ENCODE measurements around the gene ATP8B3. TPM values are rescaled to one million over a fixed set of nuclear protein-coding genes. Genes with fewer than 3 reads are reported as not detected.

The ATP8B3 gene
- total and polyA plus RNA-seq, 3 experiments from 2014 or later: 0.97 to 2.4 (median 1.6) TPM

DNA sequence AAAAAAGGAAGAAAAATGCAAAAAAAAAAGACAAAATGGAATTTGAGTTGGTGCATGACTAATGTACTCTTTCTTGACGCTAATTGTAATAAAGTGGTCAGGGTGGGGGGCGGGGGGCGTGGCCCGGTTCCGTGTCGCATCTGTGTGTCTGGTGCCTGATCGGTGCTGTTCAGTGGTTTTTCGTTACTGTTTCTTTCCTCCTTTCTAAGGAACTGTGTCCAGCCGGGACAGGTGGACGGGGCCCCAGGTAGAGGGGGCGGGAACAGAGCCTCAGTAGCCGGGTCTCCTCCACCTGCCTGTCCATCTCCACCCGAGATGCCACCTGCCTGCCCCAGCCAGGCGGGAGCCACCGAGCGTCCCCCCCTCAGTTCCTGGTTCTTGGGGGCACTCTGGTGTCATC lies 32.5 kb downstream of the ATP8B3 start:
- Mint-ChIP-seq H3K9me3 (peaks cover 0 to 21% (median 12%) of the 10 kb centered on the region in 5 donors), H3K27ac (no peak overlapping the region), H3K27me3 (peaks cover 56 to 68% of the 10 kb centered on the region in 2 donors), H3K4me1 (peaks cover 0 to 6% (median 3%) of the 10 kb centered on the region in 3 donors), H3K36me3 (no peaks in the 10 kb centered on the region), H3K4me3 (no peak overlapping the region)
- CTCF ChIA-PET: no interaction called here
- peaks cover 43% of the 10 kb centered on the region for H3K27me3 ChIP-seq (ENCODE audit: insufficient read depth, low read length, poor library complexity, severe bottlenecking)
- no peaks in the 10 kb centered on the region for H3K4me1 ChIP-seq (ENCODE audit: insufficient read depth, low read length)
- no peak overlapping the region for H3K27ac ChIP-seq (ENCODE audit: low read depth, low read length)
- no peaks in the 10 kb centered on the region for H3K36me3 ChIP-seq (ENCODE audit: insufficient read depth, low read length)
- POLR2A ChIA-PET: no interaction called here
- DNase-seq: no peak
- H3K4me3 ChIP-seq (ENCODE audit: low read length): no peak overlapping the region
- peaks cover 6% of the 10 kb centered on the region for H3K9me3 ChIP-seq (ENCODE audit: low read length)

DNA sequence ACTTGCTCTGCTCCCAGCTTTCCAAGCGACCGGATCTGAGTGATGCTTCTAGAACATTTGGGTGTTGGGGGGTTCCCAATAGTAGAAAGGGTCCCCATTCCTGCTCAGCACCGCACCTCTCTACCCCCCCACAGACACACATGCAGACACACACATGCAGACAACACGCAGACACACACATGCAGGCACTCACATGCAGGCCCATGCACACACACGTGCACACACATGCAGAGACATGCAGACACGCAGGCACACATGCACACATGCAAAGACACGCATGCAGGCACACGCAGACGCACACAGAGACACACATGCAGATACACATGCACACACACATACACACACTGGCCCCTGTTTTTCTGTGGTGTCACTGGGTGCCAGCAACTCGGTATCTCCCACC lies 34.9 kb downstream of the ATP8B3 start:
- Histone ChIP-seq H3K27me3 (ENCODE audit: insufficient read depth, low read length, poor library complexity, severe bottlenecking) (peaks cover 45% of the 10 kb centered on the region), H3K27ac (ENCODE audit: low read depth, low read length) (no peak overlapping the region), H3K9me3 (ENCODE audit: low read length) (peaks cover 6% of the 10 kb centered on the region), H3K4me1 (ENCODE audit: insufficient read depth, low read length) (no peaks in the 10 kb centered on the region), H3K4me3 (ENCODE audit: low read length) (no peak overlapping the region), H3K36me3 (ENCODE audit: insufficient read depth, low read length) (no peaks in the 10 kb centered on the region)
- Mint-ChIP-seq H3K4me3 (no peak overlapping the region), H3K4me1 (peaks cover 0 to 6% (median 3%) of the 10 kb centered on the region in 3 donors), H3K36me3 (no peaks in the 10 kb centered on the region), H3K27ac (peak overlapping the region in 1 of 8 donors; percentile 40), H3K27me3 (peaks cover 59 to 71% of the 10 kb centered on the region in 2 donors), H3K9me3 (peaks cover 0 to 18% (median 9%) of the 10 kb centered on the region in 5 donors)
- ChIA-PET CTCF (interaction anchor here (0.7 kb wide), 1 partner anchor 55 kb away, joined by 4 read pairs; no protein-coding TSS in a partner anchor), POLR2A (interaction anchor here (0.7 kb wide), 1 partner anchor 570 kb away, joined by 6 read pairs; no protein-coding TSS in a partner anchor)
- DNase-seq: no peak

DNA sequence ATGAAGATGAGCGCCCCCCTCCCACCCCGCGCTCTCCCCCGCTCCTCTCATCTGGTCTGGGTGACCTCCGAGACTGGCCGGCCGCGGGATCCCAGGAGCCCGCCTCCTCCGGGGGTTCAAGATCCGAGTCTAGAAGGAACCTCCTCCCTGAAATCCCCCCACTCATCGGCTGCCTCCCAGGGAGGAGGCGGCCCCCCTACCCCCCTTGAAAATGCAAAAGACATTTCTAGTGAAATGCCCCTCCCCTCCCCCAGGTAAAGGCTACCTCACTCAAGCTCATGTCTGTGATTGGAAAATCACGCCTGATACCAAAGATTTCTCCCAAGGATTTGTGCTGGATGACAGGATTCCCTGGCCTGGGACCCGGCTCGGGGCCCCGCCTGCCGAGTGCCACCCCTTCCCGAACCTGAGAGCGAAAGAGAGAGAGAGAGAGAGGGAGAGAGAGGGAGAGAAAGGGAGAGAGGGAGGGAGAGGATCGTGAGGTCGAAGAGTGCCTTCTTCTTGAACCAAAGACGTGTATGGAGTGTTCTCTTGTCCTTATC lies 35.4 kb downstream of the ATP8B3 start:
- peaks cover 40% of the 10 kb centered on the region for H3K27me3 ChIP-seq (ENCODE audit: insufficient read depth, low read length, poor library complexity, severe bottlenecking)

DNA sequence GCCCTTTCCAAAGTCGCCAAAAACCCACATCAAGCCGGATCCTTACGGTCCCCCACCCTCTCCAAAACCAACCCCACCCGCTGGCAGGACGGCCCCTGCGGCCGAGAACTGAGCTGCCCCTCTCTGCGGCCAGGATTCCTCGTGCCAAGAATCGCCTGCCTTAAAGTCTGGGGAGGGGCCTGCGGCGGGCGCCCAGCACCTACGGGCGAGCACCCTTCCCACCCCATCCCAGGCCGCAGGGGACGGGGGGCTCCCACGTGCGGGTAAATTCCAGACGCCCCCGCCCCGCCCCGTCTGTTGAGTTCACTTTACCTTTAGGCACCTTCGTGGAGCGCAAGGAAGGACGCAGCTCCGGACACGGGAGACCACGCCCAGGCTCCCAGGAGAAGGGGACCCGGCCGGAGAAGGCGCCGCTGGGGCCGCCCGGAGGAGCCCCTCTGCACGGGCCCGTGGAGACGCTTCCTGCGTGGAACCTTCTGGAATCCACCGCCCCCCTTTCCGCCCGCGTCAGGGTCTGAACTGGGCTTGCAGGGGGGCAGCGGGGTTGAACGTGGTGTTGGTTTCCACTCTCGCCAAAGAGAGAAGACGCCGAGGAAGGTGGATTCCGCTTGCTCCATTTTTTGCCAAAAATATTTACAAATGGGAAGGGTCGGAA lies 36.0 kb downstream of the ATP8B3 start:
- Histone ChIP-seq H3K27me3 (ENCODE audit: insufficient read depth, low read length, poor library complexity, severe bottlenecking) (peaks cover 42% of the 10 kb centered on the region), H3K27ac (ENCODE audit: low read depth, low read length) (no peak overlapping the region), H3K36me3 (ENCODE audit: insufficient read depth, low read length) (no peaks in the 10 kb centered on the region), H3K4me3 (ENCODE audit: low read length) (no peak overlapping the region), H3K9me3 (ENCODE audit: low read length) (peaks cover 3% of the 10 kb centered on the region), H3K4me1 (ENCODE audit: insufficient read depth, low read length) (no peaks in the 10 kb centered on the region)
- Mint-ChIP-seq H3K36me3 (no peaks in the 10 kb centered on the region), H3K4me1 (peaks cover 0 to 6% (median 3%) of the 10 kb centered on the region in 3 donors), H3K27ac (no peak overlapping the region), H3K9me3 (peaks cover 2 to 18% (median 8%) of the 10 kb centered on the region in 5 donors), H3K27me3 (peaks cover 55 to 71% of the 10 kb centered on the region in 2 donors), H3K4me3 (no peak overlapping the region)
- DNase-seq: no peak
- ChIA-PET POLR2A (no interaction called here), CTCF (no interaction called here)

More for the DNA sequence above, 35.4 kb downstream of the ATP8B3 start:
- H3K9me3 ChIP-seq (ENCODE audit: low read length): peaks cover 2% of the 10 kb centered on the region
- H3K27ac ChIP-seq (ENCODE audit: low read depth, low read length): no peak overlapping the region
- Mint-ChIP-seq H3K4me1 (peaks cover 0 to 6% (median 3%) of the 10 kb centered on the region in 3 donors), H3K27me3 (peaks cover 55 to 67% of the 10 kb centered on the region in 2 donors), H3K27ac (no peak overlapping the region), H3K4me3 (no peak overlapping the region), H3K36me3 (no peaks in the 10 kb centered on the region), H3K9me3 (peaks cover 0 to 13% (median 9%) of the 10 kb centered on the region in 5 donors)
- no peak for DNase-seq
- no peak overlapping the region for H3K4me3 ChIP-seq (ENCODE audit: low read length)
- H3K36me3 ChIP-seq (ENCODE audit: insufficient read depth, low read length): no peaks in the 10 kb centered on the region
- no peaks in the 10 kb centered on the region for H3K4me1 ChIP-seq (ENCODE audit: insufficient read depth, low read length)
- ChIA-PET CTCF (no interaction called here), POLR2A (interaction anchor here (0.7 kb wide), 1 partner anchor 570 kb away, joined by 6 read pairs; no protein-coding TSS in a partner anchor)

DNA sequence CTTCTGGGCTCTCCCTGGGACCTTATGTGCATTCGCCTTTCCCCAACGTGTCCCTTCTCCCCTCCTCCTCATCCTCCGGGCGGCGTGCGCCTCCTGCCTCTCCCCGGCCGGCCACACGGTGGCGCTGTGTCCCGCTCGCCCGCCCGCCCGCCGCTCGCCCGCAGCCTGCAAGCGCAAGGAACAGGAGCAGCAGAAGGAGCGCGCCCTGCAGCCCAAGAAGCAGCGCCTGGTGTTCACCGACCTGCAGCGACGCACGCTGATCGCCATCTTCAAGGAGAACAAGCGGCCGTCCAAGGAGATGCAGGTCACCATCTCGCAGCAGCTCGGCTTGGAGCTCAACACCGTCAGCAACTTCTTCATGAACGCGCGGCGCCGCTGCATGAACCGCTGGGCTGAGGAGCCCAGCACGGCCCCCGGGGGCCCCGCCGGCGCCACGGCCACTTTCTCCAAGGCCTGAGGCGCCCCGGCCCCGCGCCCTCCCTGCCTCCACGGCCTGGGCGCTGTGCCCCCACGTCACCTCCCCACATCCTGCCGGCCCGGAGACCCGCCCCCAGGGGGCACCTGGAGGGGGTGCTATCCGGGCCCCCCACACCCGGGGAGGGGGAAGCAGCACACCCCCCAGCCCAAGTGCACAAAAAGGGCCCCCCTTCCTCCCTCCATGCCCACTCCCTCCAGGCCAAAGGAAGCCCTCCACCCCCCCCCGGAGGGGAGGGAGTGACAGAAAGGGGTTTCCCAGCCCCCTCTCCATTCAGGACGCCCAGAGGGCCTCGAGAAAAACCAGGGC lies 36.9 kb downstream of the ATP8B3 start:
- no peak overlapping the region for H3K27ac Mint-ChIP-seq
- peaks cover 57 to 71% of the 10 kb centered on the region in 2 donors for H3K27me3 Mint-ChIP-seq
- DNase-seq: no peak
- H3K9me3 ChIP-seq (ENCODE audit: low read length): peaks cover 11% of the 10 kb centered on the region
- H3K36me3 Mint-ChIP-seq: peaks cover 0 to 2% (median 0%) of the 10 kb centered on the region in 3 donors
- H3K9me3 Mint-ChIP-seq: peaks cover 2 to 21% (median 10%) of the 10 kb centered on the region in 5 donors
- H3K4me3 Mint-ChIP-seq: no peak overlapping the region
- no peaks in the 10 kb centered on the region for H3K36me3 ChIP-seq (ENCODE audit: insufficient read depth, low read length)
- H3K4me1 ChIP-seq (ENCODE audit: insufficient read depth, low read length): no peaks in the 10 kb centered on the region
- H3K27me3 ChIP-seq (ENCODE audit: insufficient read depth, low read length, poor library complexity, severe bottlenecking): peaks cover 42% of the 10 kb centered on the region
- no peak overlapping the region for H3K4me3 ChIP-seq (ENCODE audit: low read length)
- H3K27ac ChIP-seq (ENCODE audit: low read depth, low read length): no peak overlapping the region
- H3K4me1 Mint-ChIP-seq: peaks cover 0 to 6% (median 3%) of the 10 kb centered on the region in 3 donors
- POLR2A ChIA-PET: no interaction called here
- CTCF ChIA-PET: interaction anchor here (0.7 kb wide), 1 partner anchor 51 kb away, joined by 3 read pairs; no protein-coding TSS in a partner anchor

DNA sequence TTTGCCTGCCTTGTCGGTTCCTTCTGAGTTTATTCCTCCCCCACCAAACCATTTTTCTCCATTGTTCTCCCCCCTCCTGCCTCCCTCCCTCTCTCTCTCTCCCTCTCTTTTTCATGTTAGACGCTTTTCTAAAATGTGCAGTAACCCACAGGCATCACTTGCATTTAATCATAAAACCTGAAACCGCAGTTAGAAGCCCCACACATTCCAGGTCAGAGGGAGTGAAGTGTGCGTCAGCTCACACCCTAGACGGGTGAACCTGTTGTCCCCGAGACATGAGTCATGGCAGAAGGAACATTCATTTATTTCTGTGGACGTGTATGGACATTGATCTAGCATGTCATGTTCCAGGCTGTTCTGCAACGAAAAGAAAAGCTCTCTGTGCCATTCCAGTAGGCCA lies 38.9 kb downstream of the ATP8B3 start:
- H3K36me3 ChIP-seq (ENCODE audit: insufficient read depth, low read length): no peaks in the 10 kb centered on the region
- Mint-ChIP-seq H3K27ac (peak overlapping the region in 1 of 8 donors; percentile 74), H3K4me3 (no peak overlapping the region), H3K36me3 (peaks cover 0 to 2% (median 0%) of the 10 kb centered on the region in 3 donors), H3K4me1 (peaks cover 0 to 6% (median 3%) of the 10 kb centered on the region in 3 donors), H3K9me3 (peaks cover 5 to 24% (median 13%) of the 10 kb centered on the region in 5 donors), H3K27me3 (peaks cover 54 to 65% of the 10 kb centered on the region in 2 donors)
- ChIA-PET CTCF (interaction anchor here (0.7 kb wide), 1 partner anchor 227 kb away, joined by 4 read pairs; no protein-coding TSS in a partner anchor), POLR2A (no interaction called here)
- H3K4me1 ChIP-seq (ENCODE audit: insufficient read depth, low read length): no peaks in the 10 kb centered on the region
- H3K4me3 ChIP-seq (ENCODE audit: low read length): no peak overlapping the region
- no peak overlapping the region for H3K27ac ChIP-seq (ENCODE audit: low read depth, low read length)
- DNase-seq: no peak
- peaks cover 52% of the 10 kb centered on the region for H3K27me3 ChIP-seq (ENCODE audit: insufficient read depth, low read length, poor library complexity, severe bottlenecking)
- H3K9me3 ChIP-seq (ENCODE audit: low read length): peaks cover 11% of the 10 kb centered on the region

DNA sequence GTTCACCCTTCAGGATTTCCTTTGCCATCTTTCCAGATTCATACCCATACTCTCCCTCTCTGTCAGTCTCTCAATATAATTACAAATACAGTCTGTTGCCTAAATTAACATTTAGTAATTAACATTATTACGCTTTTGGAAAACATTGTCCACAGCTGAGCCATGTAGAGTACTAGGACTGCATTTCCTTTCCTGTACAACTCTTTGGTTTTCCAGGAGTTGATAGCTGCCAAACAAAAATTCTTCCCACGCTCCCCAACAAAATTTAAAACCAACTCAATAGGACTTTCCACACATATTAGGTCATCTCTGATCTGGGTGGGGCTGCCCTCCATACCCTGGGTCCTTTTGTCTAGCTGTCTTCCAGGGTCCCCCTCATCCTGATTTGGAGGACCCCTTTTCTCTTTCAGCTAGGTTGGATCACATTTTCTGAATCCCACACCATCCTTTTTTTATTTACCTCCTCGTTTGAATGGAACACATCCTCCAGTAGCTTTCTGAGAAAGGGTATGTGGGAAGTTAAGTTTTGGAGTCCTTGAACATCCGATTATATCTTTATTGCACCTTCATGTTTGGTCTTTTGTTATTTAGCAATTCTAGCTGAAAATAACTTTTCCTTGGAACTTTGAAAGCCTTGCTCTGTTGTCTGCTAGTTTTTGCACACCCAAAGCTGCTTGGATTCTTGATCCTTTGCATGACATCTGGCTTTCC lies 41.1 kb downstream of the ATP8B3 start:
- Histone ChIP-seq H3K27ac (ENCODE audit: low read depth, low read length) (no peak overlapping the region), H3K4me1 (ENCODE audit: insufficient read depth, low read length) (peaks cover 8% of the 10 kb centered on the region), H3K27me3 (ENCODE audit: insufficient read depth, low read length, poor library complexity, severe bottlenecking) (peaks cover 53% of the 10 kb centered on the region), H3K4me3 (ENCODE audit: low read length) (no peak overlapping the region), H3K36me3 (ENCODE audit: insufficient read depth, low read length) (no peaks in the 10 kb centered on the region), H3K9me3 (ENCODE audit: low read length) (peaks cover 11% of the 10 kb centered on the region)
- Mint-ChIP-seq H3K9me3 (peaks cover 5 to 21% (median 13%) of the 10 kb centered on the region in 5 donors), H3K36me3 (peaks cover 0 to 2% (median 0%) of the 10 kb centered on the region in 3 donors), H3K4me1 (no peaks in the 10 kb centered on the region), H3K27me3 (peaks cover 48 to 67% of the 10 kb centered on the region in 2 donors), H3K4me3 (no peak overlapping the region), H3K27ac (no peak overlapping the region)
- no peak for DNase-seq
- CTCF ChIA-PET: interaction anchor here (0.8 to 2.5 kb wide), 6 partner anchors 10 to 225 kb away, joined by 4 to 7 read pairs (median 4); no protein-coding TSS in a partner anchor
- POLR2A ChIA-PET: no interaction called here

Measured in CD8-positive, alpha-beta memory T cell (primary cell).